ENCODE results near the gene UFSP2.

The UFSP2 gene

GRCh38 chr4:185424905-185425646, 688 bp downstream of the UFSP2 start:
- no peak for DNase-seq

DNA sequence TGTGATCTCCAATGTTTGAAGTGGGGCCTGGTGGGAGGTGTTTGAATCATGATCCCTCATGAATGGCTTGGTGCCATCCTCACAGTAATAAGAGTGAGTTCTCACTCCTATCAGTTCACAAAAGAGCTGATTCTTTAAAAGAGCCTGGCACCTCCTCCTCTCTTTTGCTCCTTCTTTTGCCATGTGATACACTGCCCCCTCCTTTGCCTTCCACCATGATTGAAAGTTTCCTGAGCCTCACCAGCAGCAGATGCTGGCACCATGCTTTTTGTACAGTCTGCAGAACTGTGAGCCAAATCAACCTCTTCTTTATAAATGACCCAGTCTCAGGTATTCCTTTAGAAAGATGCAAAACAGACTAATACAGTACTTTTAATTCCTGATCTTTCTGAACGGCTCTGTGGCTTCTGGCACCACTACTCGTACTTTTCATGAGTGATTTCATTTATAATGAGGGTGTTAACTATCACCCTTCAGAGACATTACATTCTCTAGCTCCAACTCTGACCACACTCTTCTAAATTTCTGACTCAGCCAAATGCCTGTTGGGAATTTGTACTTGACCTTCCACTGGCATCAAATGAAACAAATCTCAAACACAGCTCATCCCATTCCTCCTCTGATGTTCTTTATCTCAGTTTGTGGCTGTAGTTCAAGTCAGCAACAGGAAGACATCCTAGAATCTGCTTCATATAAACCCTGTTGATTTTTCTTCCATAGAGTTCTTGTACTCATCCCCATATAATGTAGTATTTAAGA, 4.2 kb downstream of the UFSP2 start:
- DNase-seq: no peak

DNA sequence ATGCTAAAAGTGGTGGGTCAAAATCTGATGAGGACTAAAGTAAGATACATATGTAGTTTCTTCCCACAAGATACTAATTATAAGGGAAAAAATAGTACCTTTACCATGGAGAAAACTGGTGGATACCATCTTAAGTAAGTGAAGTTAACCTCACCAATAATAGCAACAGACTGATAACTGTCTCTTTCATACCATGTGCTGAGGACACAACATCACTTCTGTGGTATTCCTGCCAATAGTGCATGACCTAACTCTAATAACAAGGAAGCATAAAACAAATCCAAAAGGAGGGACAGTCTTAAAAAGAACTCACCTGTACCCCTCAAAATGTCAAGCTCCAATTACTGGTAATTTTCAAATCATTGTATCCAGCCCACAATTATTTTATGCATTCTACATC, 8.8 kb downstream of the UFSP2 start:
- no peak for DNase-seq

- DNase-seq: no peak
Measured at GRCh38 chr4:185412412-185412811, 13.4 kb downstream of the UFSP2 start.

- DNase-seq: no peak
Measured at GRCh38 chr4:185411849-185412248, 13.9 kb downstream of the UFSP2 start.

DNA sequence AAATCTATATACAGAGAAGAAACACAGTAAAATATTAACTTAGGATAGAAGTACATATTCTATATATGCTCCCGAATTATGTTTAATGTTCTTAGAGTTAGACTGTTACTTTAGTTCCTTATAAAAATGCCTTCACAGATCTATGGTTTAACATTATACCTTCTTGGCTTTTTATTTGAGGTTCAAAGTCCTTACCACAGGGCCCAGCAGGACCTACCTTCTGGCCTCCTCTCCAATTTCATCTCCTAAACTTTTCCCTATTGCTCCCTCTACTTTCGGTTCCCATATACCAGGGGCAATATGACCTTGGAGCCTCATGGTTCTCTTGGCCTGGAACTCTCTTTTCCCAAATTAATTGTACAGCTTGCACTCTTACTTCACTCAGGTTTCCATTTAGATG, 17.3 kb downstream of the UFSP2 start:
- DNase-seq: no peak

DNA sequence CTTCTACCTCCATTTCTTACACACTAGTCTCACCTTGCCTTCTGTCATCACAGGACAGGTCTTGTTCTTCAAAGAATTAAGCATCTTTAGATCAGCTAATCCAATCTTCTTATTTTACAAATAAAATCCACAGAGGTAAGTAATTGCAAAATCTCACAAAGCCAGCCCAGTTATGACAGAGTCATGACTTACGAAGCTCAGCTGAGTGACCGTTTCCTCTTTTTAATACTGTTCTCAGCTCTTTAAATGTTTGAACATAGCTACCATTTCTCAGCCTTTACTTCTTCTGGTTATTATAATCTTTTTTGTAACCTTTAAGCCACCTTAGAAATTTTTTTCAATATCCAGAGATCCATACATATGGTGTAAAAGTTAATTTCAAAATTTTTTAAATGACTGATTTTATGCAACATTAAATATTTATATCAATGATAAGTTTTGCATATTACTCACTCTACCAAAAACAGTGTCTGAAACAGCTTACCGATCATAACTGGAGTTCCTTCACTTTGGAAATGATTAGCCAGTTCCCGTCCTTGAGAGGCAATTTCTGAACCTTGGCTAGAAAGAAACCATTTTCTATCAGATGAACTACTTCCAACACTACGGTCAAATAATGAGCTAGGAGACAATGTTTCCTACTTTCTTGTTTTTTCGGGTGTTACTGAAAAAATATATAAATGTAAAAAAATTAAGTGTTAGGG, 20.3 kb downstream of the UFSP2 start:
- no peak for DNase-seq

DNA sequence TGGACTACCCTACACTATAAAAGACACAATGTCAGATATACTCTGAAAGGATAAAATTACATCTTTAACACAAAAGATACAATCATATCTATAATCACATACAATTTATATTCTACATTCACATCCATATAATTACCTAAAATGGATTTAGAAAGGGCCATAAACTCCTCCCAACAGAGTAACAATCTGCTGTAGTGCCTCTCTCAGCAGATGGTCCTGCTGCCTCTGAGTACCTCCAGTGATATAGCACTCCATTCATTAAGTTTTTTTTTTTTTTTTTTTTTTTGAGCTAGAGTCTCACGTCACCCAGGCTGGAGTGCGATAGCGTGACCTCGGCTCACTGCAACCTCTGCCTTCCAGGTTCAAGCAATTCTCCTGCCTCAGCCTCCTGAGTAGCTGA, 21.7 kb downstream of the UFSP2 start:
- no peak for DNase-seq

DNA sequence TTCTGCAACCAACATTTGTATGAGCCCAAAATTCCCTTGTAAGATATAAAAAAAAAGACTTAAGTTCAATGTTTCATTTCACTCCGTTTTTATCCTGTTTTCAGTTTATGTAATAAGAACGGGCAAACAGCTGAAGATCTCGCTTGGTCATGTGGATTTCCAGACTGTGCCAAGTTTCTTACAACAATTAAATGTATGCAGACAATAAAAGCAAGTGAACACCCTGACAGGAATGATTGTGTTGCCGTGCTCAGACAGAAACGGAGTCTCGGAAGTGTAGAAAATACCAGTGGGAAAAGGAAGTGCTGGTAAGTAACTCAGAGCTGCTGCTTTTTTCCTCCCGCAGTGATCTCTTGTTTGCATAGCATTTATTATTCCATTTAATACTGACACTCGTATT, 26.3 kb downstream of the UFSP2 start:
- no peak for DNase-seq

- DNase-seq: no peak
Measured at GRCh38 chr4:185398618-185399017, 27.1 kb downstream of the UFSP2 start.

DNA sequence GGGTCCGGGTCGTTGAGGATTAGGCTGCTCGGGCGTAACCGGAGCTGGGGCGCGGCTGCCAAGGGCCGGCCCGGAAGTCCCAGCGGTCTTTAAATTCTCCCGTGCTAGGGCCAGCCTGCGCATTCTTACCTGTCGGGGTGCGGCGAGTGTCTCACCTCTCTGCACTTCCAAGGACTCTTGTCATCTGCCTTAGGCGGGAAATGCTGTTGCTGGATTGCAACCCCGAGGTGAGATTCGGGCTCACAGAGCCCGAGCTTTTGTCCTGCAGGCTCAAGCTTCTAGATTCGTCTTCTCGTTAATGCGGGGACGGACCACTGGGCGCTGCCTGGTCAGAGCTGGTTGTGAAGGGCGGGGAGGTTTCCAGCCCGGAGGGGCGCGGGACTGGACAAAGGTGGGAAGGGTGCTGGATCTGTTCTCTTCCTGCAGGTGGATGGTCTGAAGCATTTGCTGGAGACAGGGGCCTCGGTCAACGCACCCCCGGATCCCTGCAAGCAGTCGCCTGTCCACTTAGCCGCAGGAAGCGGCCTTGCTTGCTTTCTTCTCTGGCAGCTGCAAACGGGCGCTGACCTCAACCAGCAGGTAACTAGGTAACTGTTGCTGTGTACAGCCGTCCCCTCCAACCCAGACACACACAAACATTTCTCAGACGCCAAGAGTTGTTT, 28.9 kb downstream of the UFSP2 start, which contains the start of gene ANKRD37:
Gene ANKRD37 (plus strand): TSS at position 118 of the 662 bp plus-strand sequence. CDS start 83 bp downstream, at position 201.
- DNase-seq: no peak

DNA sequence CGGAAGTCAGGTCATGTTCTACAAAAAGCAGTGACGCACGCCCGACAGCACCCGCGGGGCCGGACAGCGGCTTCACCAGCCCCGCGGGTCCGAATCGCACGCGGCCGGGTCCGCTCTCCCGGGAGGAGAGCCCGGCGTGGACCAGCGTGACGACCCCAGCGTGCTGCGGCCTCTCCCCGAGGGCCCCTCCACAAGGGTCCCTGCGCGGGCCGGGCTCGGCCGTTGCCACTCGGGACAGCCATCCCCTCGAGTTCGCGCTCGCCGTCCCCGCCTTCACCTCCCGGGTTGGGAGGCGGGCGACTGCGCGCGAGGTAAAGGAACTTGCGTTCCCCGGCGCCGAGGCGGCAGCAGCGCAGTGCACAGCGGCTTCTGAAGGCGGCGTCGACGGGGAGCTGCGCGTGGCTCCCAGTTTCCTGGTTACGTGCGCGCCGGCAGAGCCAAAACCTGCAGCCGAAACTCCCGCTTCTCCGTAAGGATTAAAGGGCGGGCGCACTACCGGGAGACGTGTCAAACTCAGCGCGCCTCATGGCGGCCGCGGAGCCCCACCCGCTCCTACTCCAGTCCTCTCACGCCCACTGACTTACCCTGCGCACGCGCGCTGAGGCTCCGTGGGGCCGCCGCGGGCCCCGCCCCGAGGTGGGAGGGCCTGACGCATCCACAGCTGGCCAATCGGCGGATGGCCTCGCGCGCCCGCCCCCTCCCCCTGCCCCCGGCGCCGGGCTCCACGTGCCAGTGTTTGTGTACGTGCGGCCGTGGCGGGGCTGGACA, 29.6 kb downstream of the UFSP2 start:
- peak; percentile 96 for DNase-seq

- DNase-seq: no peak
Measured at GRCh38 chr4:185395238-185395955, 30.4 kb downstream of the UFSP2 start, which contains the start of gene LRP2BP. Gene LRP2BP, minus strand, starts transcription at chr4:185395924. Its CDS starts 17,738 bp downstream, at chr4:185378186.

DNA sequence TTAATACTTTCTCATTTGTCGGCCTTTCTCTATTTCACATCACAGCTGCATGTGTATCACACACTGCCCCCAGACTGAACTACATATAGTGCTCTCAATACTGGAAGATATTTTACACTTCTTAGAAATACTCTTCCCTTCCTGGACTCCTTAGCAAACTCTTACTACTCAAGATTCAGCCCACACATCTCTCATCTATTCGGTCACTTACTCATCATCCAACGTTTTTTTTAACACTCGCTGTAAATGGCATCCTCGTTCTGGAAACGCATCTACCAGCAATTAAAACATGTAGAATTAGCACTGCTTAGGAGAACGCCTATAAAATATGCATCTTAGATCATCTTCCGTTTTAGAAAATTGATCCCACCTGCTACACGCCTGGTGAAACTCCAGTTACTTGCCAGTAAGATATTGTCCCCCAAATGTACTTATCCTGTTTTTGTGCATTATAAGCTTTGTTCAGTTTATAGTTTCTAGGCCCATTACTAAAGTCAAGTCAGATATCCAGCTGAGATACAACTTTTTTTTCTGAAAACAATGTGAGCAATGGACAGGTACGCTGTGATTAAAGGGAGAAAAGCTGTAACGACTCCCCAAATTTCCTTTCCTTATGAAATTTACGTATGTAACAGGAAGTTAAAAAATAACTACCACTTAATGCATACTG, 31.1 kb downstream of the UFSP2 start:
- DNase-seq: no peak

- DNase-seq: no peak
Measured at GRCh38 chr4:185392156-185392555, 33.6 kb downstream of the UFSP2 start.

DNA sequence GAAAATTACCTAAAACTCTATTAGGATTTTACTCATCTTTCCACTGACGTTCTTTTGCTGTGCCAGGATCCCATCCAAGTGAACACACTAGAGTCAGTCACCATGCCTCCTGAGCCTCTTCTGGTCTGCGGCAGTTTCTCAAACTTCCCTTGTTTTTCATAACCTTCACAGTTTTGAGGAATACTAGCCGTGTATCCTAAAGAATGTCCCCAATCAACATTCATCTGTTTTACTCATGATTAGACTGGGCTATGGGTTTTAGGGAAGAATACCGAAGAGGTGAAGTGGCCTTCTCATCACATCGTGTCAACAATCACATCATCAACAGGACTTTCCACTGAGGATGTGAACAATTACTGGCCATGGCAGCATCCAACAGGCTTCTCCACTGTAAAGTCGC, 34.8 kb downstream of the UFSP2 start:
- DNase-seq: no peak

GRCh38 chr4:185387957-185388356, 37.8 kb downstream of the UFSP2 start:
- no peak for DNase-seq

DNA sequence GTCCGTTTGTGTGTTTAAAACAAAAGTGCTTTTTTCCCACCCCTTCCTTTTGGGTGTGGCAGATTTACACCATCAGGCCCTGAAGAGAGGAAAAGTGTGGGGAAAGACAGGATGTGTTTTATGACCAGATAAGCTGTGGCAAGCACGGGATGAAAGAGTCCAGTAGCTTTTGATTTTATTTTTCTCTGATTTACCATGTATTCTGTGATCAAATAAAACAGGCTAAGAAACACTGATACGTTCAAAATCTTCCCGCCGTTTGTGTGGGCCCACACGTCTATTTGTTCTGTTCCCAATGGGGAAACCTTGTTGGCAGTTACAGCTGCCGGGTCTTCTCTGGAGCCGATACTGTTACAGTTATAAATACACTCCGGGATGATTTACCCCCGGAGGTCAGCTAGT, 40.8 kb downstream of the UFSP2 start:
- no peak for DNase-seq

DNA sequence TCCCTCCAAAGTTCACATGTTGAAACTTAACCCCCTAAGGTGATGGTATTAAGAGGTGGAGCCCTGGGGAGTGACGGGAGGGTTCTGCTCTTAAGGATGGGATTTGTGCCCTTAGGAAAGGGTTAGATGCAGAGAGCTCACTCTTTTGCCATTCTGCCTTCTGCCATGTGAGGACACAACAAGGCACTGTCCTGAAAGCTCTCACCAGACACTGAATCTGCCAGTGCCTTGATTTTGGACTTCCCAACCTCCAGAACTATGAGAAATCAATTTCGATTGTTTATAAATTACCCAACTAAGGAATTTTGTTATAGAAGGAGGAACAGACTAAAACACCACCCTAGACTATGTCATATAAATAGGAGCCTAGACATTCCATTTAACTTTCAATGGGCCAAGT, 41.7 kb downstream of the UFSP2 start:
- no peak for DNase-seq

GRCh38 chr4:185383451-185383850, 42.3 kb downstream of the UFSP2 start:
- no peak for DNase-seq

DNA sequence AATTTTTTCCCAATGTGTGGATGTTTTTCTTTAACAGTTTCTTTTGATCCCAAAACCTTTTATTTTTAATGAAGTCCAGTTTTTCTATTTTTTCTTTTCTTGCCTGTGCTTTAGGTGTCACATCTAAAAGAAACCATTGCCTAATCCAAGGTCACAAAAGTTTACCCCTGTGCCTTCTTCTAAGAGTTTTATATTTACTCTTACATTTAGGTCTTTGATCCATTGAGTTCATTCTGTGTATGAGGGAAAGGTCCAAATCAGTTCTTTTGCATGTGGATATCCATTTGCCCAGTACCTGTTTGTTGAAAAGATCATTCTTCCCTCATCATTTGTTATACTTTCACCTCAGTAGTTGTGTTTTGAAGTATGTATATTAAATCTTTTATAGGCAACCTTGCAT, 43.0 kb downstream of the UFSP2 start:
- no peak for DNase-seq
